ENCODE data around the gene SERPINA4.

SERPINA4 gene

DNA sequence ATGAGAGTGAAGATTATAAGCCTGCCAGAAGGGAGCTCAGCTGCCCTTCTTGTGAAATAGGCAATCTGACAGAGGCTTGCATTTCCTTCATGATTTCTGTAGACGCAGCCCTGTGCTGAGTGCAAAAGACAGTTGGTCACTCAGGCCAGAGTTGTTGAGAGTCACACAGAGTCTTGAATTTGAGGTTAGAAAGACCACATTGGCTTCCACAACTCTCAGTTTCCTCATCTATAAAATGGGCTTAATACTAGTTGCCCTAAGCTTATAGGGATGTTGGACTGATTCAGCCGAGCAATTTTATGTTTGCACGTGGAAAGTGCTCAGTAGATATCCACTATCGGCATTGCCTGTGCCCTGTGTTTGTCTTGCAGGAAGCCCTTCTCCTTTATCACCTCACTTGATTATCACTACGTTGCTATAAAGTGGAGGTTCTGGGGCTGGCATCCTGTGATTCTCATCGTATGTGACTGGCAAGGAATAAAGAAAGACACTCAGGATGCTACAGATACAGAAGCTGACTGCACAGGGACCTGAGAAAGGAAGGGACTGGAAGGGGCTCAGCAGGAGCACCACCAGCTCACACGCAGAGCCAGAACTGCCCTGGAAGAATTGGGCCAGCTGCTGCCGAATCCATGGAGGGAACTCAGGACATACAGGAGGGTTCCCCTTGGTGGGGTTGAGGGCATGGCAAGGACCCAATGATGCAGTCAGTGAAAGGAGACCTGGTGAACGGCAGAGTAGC is 19.8 kb upstream of the SERPINA4 start:
- DNase-seq: no peak
- in situ Hi-C loops (cut with MboI; ENCODE audit: low pct_unique_long_range_greater_than_20kb, low sequenced_read_pairs): no loop called here

- DNase-seq: no peak
- in situ Hi-C loops (cut with MboI; ENCODE audit: low pct_unique_long_range_greater_than_20kb, low sequenced_read_pairs): no loop called here
These were observed 19.0 kb upstream of the SERPINA4 start for GRCh38 chr14:94542111-94542810.

- in situ Hi-C loops (cut with MboI; ENCODE audit: low pct_unique_long_range_greater_than_20kb, low sequenced_read_pairs): no loop called here
- no peak for DNase-seq
These were observed 18.3 kb upstream of the SERPINA4 start for GRCh38 chr14:94542811-94543440.

- in situ Hi-C loops (cut with MboI; ENCODE audit: low pct_unique_long_range_greater_than_20kb, low sequenced_read_pairs): no loop called here
- no peak for DNase-seq
These were observed 17.7 kb upstream of the SERPINA4 start for GRCh38 chr14:94543449-94544124.

DNA sequence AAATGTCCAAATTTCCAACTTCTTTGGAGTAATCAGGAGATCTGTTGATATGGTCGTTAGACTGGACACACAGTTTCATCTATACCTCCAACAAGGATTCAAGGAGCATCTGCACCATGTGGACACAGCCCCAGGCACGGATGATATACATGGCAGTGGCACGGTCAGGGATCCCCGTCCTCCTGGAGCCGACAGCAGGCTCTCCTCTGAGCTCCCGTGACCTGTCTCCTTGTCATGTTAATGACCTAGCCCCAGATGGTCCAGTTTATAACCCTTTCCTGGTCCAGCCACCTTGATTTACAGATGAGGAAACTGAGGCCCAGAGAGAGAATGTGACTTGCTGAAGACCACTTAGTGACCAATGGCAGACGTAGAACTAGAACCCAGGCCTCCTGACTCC is 16.5 kb upstream of the SERPINA4 start:
- in situ Hi-C loops (cut with MboI; ENCODE audit: low pct_unique_long_range_greater_than_20kb, low sequenced_read_pairs): no loop called here

GRCh38 chr14:94545131-94545841 is 16.0 kb upstream of the SERPINA4 start:
- in situ Hi-C loops (cut with MboI; ENCODE audit: low pct_unique_long_range_greater_than_20kb, low sequenced_read_pairs): no loop called here
- DNase-seq: no peak

More for the DNA sequence above, 16.5 kb upstream of the SERPINA4 start:
- DNase-seq: no peak

DNA sequence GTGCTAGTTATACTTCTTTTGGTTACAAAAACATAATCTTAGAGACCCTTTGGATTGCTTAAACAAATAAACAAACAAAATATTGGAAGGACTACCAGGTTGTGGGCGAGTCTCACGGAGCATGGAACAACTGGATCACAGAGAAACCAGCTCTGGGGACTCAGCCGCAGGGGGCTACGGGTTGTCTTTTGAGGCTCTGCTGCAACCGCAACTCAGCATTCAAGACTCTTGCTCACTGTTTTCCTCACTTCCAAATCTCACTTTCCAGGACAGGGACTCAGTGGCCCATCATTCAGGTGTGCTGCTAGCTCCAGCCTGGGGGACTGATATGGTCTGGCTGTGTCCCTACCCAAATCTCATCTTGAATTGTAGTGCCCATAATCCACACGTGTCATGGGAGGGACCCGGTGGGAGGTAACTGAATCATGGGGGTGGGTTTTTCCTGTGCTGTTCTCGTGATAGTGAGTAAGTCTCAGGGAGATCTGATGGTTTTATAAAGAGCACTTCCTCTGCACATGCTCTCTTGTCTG is 14.0 kb upstream of the SERPINA4 start:
- in situ Hi-C loops (cut with MboI; ENCODE audit: low pct_unique_long_range_greater_than_20kb, low sequenced_read_pairs): no loop called here
- DNase-seq: no peak

- in situ Hi-C loops (cut with MboI; ENCODE audit: low pct_unique_long_range_greater_than_20kb, low sequenced_read_pairs): no loop called here
- no peak for DNase-seq
These were observed 13.5 kb upstream of the SERPINA4 start for GRCh38 chr14:94547726-94548125.

GRCh38 chr14:94548131-94548998 is 12.9 kb upstream of the SERPINA4 start:
- in situ Hi-C loops (cut with MboI; ENCODE audit: low pct_unique_long_range_greater_than_20kb, low sequenced_read_pairs): no loop called here
- DNase-seq: no peak

- in situ Hi-C loops (cut with MboI; ENCODE audit: low pct_unique_long_range_greater_than_20kb, low sequenced_read_pairs): no loop called here
These were observed 11.9 kb upstream of the SERPINA4 start for GRCh38 chr14:94548999-94549985.

GRCh38 chr14:94550041-94550440 is 11.2 kb upstream of the SERPINA4 start:
- no peak for DNase-seq
- in situ Hi-C loops (cut with MboI; ENCODE audit: low pct_unique_long_range_greater_than_20kb, low sequenced_read_pairs): no loop called here

More at GRCh38 chr14:94548999-94549985, 11.9 kb upstream of the SERPINA4 start:
- DNase-seq: peak; percentile 68

GRCh38 chr14:94555991-94556390 is 5.3 kb upstream of the SERPINA4 start:
- DNase-seq: no peak
- in situ Hi-C loops (cut with MboI; ENCODE audit: low pct_unique_long_range_greater_than_20kb, low sequenced_read_pairs): no loop called here

GRCh38 chr14:94557327-94557726 is 3.9 kb upstream of the SERPINA4 start:
- in situ Hi-C loops (cut with MboI; ENCODE audit: low pct_unique_long_range_greater_than_20kb, low sequenced_read_pairs): no loop called here
- DNase-seq: no peak

DNA sequence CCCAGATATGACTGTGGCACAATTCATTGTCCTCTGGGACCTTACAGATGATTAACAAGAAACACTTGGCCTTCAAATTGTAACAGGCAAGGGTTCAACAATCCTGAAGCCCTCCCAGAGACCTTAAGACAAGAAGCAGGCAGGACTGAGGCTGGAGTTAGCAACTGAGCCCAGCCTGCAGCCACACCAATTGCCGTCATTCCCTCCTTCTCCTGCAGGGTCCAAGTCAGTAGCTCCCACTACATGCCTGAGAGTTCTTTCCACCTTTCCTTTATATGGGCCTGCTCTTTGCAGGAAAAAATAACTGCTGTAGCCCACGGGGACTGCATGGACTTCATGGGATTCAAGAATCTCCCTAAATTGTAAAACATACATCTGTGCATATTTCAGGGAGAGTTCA is 2.4 kb upstream of the SERPINA4 start:
- in situ Hi-C loops (cut with MboI; ENCODE audit: low pct_unique_long_range_greater_than_20kb, low sequenced_read_pairs): no loop called here
- DNase-seq: no peak

GRCh38 chr14:94559638-94560290 is 1.5 kb upstream of the SERPINA4 start:
- no peak for DNase-seq
- in situ Hi-C loops (cut with MboI; ENCODE audit: low pct_unique_long_range_greater_than_20kb, low sequenced_read_pairs): no loop called here

DNA sequence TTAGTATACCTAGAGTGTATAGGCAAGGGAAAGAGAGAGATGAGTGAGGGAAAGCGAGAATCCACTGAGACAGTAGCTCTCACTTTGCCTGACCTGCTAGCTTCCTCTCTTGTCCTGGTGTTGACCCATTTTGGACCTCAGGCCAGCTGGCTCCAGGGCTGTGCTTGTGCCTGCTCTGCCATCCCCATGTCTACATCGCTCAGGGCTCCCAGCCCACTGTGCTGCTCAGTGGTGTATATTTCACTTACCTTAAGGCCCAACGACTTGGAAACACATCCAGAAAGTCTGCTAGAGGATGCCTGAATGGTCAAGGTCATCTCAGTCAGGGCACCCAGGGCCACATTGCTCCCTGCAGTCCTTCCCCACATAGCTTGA is 964 bp upstream of the SERPINA4 start:
- no peak for DNase-seq
- in situ Hi-C loops (cut with MboI; ENCODE audit: low pct_unique_long_range_greater_than_20kb, low sequenced_read_pairs): no loop called here

GRCh38 chr14:94561656-94562010 is 391 bp downstream of the SERPINA4 start:
- no peak for DNase-seq
- in situ Hi-C loops (cut with MboI; ENCODE audit: low pct_unique_long_range_greater_than_20kb, low sequenced_read_pairs): no loop called here
